OCI-LY1 (cell line): ENCODE results near the gene APH1B.

Experiments used
- CTCF ChIP-seq: fragments of 200-600 bp; sonication (generic), shearing (Covaris generic); IDR thresholded peaks from 2 replicates; pipeline ENCODE4 v1.5.1; 2017; ENCODE audit warnings: mild to moderate bottlenecking, antibody characterized with exemption, low read length, moderate library complexity, mixed read lengths
- EZH2 ChIP-seq: fragments of 200-600 bp; sonication (generic), shearing (Covaris generic); IDR thresholded peaks from 2 replicates; pipeline ENCODE4 v1.8.0; 2017; ENCODE audit warnings: borderline replicate concordance, mixed run types, mild to moderate bottlenecking, antibody characterized with exemption, low read length, moderate library complexity, mixed read lengths

DNA sequence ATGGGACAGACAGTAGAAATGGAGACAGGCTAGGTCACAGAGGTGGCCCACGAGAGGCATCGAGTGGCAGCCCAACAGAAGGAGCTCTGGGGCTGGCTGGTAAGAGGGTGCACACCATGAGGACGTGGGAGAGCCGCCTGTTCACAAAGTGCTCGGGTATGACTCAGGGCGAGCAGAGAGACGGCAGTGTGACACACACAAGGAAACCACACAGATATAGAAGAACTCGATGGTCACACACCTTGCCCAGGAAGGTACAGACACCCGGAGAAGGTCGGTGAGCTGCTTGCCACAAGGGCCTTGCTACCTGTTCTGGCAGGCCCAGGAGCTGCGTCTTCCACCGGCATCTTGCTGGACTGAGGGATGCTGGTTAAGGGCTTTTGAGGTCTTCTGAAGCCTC lies 54.1 kb downstream of the APH1B start:
- TF ChIP-seq CTCF: no peak
- no peak for TF ChIP-seq EZH2
